IPS DF 4.7 (cell line): ENCODE measurements around the gene OR2V2.
"Not testable (repeated sequence)": the region's sequence is repeated elsewhere in the genome, so short reads cannot be mapped to it uniquely, and the experiment has no call there.

Source experiments
- DNase-seq: peaks from one replicate; pipeline ENCODE4 v3.0.0-alpha.2; 2013; ENCODE audit warnings: low spot score; ENCODE audit errors: extremely low read depth

OR2V2 gene, protein sequence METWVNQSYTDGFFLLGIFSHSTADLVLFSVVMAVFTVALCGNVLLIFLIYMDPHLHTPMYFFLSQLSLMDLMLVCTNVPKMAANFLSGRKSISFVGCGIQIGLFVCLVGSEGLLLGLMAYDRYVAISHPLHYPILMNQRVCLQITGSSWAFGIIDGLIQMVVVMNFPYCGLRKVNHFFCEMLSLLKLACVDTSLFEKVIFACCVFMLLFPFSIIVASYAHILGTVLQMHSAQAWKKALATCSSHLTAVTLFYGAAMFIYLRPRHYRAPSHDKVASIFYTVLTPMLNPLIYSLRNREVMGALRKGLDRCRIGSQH

DNA sequence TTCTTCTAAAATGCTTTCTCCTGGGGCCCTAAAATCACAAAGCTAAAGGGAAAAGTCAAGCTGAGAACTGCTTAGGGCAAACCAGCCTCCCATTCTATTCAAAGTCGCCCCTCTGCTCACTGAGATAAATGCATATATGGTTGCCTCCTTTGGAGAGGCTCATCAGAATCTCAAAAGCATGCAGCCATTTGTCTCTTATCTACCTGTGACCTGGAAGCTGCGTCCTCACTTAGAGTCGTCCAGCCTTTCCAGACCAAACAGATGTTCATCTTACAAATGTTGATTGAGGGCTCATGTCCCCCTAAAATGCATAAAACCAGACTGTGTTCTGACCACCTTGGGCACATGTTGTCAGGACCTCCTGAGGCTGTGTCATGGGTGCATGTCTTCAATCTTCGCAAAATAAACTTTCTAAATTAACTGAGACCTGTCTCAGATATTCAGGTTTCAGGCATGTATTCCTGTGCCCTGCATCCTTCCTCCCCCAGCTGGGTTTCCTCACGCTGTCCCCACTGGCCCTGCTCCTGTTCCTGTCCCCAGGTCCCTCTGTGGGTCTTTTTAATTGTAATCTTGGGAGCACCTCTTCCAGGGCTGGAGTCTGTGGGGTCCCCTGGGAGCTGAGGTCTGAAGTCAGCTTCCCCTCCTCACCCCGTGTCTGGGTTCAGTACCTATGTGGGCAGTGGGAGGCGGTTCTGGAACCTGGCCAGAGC, at the start of gene OR2V2:
Gene OR2V2 (plus strand): TSS at position 660 of the 710 bp plus-strand sequence. CDS start 7,357 bp downstream, outside the sequence.
- not testable (repeated sequence) for DNase-seq

GRCh38 chr5:181097759-181098491, 49.5 kb upstream of the OR2V2 start:
- not testable (repeated sequence) for DNase-seq

- no peak for DNase-seq
These were observed 48.4 kb upstream of the OR2V2 start for GRCh38 chr5:181098762-181099601.

GRCh38 chr5:181099602-181100086, 47.7 kb upstream of the OR2V2 start:
- DNase-seq: no peak

DNA sequence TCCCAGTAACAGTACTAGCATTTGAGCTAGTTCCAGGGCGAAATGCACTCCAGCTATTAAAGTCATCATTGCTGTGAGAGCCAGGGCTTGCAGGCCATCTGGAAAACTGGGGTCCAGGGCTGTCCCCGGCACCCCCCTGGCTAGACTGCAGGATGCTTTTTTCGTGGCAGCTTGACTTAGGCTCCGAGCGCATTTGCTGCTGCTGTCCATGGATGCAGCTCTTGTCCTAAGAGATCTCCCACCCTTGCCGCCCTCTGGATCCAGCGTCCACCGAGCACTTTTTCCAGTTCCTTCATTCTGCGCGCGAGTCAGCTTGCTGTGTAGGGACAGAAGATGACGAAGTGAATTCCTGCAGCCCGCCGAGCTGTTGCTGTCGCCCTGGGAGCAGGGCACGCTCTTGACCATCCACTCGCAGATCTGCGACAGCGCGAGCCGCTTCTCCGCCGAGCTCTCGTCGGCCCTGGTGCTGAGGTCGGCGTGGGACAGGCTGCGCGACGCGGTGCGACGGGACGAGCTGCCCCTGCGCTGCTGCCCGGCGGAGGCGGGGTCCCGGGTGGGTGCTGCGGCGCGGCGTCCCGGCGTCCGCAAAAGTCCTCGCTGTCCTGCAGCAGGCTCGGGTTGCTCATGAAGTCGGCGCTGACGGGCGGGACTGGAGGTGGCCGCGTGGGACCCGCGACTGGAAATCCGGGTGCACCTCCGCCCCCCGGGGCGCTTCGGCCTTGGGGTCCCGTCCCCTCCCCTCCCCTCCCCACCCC, 47.1 kb upstream of the OR2V2 start:
- DNase-seq: no peak

DNA sequence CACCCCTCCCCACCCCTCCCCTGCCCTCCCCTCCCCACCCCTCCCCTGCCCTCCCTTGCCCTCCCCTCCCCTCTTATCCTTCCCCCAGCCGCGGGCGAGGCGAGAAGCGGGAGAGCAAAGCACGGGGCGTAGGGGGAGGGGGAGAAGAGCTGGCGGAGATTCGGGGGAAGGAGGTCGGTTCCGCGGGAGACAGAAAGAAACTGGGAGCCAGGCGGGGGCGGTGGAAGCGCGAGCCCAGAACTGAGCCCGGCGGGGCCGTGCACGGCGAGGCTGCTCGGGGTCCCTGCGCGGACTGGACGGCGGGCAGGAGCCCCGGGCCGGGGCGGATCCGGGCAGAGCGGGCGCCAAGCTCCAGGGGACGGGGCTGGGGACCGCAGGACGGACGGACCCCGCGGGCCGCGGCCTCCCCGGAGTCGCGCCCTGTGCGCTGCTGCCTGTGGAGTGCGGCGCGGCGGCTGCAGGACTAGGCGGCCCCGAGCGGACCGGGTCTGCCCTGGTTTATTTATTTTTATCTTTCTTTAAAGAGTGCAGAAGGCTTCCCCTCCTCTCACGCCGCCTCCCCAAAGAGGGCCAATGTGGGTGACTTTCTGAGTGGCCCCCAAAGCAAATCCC, 46.2 kb upstream of the OR2V2 start:
- not testable (repeated sequence) for DNase-seq

DNA sequence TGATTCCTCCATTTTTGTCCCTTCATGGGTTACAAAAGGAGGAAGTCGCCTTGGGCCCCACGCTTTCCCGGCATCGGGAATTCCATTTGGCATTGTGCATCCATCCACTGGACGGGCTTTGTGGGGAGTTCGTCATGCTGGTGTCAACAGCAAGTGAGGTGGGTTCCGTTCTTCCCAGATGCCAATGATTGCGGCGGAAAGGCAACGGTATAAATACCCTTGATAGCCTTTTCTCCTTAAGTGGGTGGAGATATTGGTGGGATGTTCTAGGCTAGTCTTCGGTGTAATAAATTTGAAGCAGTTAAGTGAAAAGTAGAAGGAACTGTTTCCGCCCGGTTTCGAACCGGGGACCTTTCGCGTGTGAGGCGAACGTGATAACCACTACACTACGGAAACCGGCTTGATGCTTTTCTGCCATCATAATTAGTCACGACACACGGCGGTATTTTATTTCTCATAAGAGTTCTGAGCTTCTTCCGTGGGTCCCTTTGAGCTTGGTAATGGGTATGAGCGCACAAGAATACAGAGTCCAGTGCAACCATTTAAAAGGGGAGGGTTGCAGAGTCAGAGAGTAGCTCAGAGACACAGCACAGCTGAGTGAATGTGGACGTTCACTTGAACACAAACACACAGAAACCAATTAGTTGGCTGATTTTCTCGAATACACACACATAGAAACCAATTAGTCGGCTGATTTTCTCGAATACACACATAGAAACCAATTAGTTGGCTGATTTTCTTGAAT, 45.3 kb upstream of the OR2V2 start:
- DNase-seq: not testable (repeated sequence)

DNA sequence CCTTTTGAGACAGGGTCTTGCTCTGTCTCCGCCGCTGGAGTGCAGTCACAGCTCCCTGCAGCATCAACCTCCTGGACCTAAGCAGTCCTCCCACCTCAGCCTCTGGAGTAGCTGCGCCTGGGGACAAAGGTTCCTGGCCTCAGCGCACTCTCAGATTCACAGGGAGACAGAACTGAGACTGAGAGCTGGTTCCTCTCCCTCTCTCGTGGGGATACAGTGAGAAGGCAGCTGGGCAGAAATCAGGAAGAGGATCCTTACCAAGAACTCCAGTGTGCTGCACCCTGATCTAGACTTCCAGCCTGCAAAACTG, 43.2 kb upstream of the OR2V2 start:
- DNase-seq: not testable (repeated sequence)

DNA sequence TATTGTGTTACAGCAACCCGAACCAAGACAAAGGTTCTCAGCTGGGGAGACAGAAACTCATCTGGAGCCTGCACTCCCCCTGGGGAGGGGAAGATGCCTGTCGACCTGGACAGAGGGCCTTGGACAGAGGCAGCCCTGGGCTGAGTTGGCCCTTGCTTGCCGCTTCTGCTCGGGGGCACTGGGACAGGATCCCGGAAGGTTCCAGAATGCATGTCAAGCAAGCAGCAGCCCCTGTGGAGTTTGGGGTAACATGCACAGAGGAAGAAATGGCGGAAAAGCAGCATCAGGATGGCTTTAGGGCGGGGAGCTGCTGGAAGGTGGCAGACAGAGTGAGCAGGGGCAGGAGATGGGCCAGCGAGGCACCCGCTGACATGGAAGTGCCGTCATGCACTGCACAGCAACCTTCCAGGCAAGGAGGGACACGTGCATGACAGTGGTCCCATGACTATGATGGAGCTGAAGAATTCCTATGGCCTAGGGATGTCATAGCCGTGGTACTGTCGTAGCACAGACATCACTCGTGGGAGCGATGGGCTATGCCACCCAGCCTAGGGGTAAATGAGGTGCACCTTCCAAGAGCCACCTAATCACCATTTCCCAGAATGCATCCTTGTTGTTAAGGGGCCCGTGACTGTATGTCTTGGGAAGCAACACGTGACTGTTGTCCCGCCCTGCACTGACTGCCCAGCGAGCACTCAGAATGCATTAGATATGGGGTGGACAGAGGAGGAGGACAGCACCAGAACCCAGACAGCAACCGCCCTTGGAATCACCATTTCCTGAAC, 42.6 kb upstream of the OR2V2 start:
- not testable (repeated sequence) for DNase-seq

GRCh38 chr5:181105391-181106025, 41.9 kb upstream of the OR2V2 start:
- no peak for DNase-seq

DNA sequence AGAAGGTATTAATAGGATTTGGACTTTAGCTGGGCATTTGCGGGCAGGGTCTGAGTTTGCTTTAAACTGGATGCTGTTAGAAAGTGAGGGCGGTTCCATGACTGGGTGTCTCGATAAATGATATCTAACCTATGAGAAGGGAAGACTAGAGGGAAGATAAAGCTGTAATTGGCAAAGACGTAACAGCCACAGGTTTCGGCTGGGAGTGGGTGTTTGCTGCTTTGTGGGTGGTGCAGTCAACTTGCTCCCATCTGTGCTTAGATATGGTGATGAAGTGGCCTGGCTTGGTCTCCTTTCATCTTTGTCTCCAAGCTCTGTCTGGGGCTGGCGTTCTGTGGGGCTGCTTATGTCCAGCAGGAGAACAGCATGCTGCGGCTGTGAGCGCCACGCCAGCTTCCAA, 39.7 kb upstream of the OR2V2 start:
- no peak for DNase-seq

GRCh38 chr5:181108578-181109165, 38.7 kb upstream of the OR2V2 start:
- DNase-seq: no peak

DNA sequence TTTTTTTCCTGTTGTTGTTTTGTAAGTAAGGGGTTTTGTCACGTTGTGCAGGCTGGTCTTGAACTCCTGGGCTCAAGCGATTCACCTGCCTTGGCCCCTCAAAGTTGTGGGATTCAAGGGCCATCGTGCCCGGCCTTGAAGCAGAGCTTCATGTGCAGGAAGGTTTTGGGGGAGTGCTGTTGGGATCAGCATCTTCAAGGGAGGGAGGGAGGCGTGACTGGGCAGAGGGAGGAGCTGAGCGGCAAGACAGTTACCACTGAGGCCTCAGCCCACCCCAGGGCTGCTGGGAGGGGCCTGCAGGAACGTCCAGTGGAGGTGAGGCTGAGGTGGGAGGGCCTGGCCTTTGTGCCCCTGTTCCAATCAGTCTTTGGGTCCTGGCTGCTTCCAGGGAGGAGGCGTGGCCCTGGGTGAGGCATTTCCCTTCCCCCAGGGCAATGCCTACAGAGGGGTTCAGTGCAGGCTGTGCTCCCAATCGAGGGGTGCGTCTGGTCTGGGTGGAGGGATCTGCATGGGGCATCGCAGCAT, 37.8 kb upstream of the OR2V2 start:
- no peak for DNase-seq

DNA sequence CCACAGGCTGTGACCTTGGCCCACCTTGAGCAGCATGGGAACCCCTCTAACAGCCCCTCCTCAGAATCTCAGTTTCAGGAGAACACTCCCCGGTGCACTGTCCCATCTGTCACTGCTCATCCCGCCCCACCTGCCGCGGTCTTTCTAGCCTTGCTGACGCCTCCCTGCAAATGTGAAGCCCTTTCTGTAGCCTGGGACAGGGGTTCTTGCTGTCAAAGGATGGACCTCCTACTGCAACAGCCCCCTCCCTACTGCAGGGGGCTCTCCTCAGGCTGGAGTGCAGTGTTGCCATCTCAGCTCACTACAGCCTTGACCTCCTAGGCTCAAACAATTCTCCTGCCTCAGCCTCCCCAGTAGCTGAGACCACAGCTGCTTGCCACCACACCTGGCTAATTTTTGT, 36.4 kb upstream of the OR2V2 start:
- no peak for DNase-seq

GRCh38 chr5:181112476-181112875, 34.9 kb upstream of the OR2V2 start:
- DNase-seq: no peak

- not testable (repeated sequence) for DNase-seq
These were observed 33.8 kb upstream of the OR2V2 start for GRCh38 chr5:181113572-181113971.

- DNase-seq: no peak
These were observed 33.0 kb upstream of the OR2V2 start for GRCh38 chr5:181114284-181114843.
